Right atrium auricular region (tissue), 2 donors: Measurements from ENCODE around the gene EXOC3L2. TPM values are rescaled to one million over a fixed set of nuclear protein-coding genes. Genes with fewer than 3 reads are reported as not detected.

Experiments used
- DNase-seq: peaks from one replicate; pipeline ENCODE4 v3.0.0-alpha.2; 2019; ENCODE audit warnings: low spot score
- H3K27ac ChIP-seq, 2 donors: fragments of 200-600 bp; sonication (generic); 1 replicate in 1 of 2; 2 replicates in 1 of 2; pipeline ENCODE4 v1.5.1; 2016 to 2019
- H3K27me3 ChIP-seq, 2 donors: fragments of 200-600 bp; sonication (generic); one replicate each; pipeline versions ENCODE4 v1.5.1 to v1.6.0; 2017 to 2019
- H3K36me3 ChIP-seq: fragments of 200-600 bp; sonication (generic); one replicate; pipeline ENCODE4 v1.5.1; 2016
- H3K4me1 ChIP-seq, 2 donors: fragments of 200-600 bp; sonication (generic); one replicate each; pipeline versions ENCODE4 v1.5.1 to v1.6.0; 2017 to 2019
- H3K4me3 ChIP-seq, 2 donors: fragments of 200-600 bp; sonication (generic); 1 replicate in 1 of 2; 2 replicates in 1 of 2; pipeline ENCODE4 v1.5.1; 2017 to 2019; ENCODE audit warnings: mild to moderate bottlenecking in 1 of 2, moderate library complexity in 1 of 2
- H3K9me3 ChIP-seq, 2 donors: fragments of 200-600 bp; sonication (generic); one replicate each; pipeline ENCODE4 v1.5.1; 2019
- total RNA-seq, 2 donors: library from RNA; depleted of rRNA; stranded (reverse); fragments of >200 nt; gene quantifications; one replicate each; pipeline ENCODE4 v1.1.0, GENCODE V29; 2016
- TF ChIP-seq, protein P1 (sequence below), 2 donors: fragments of 200-600 bp; sonication (generic); IDR thresholded peaks; one replicate each; pipeline ENCODE4 v1.5.1; 2019; ENCODE audit warnings: antibody characterized with exemption in 2 of 2

The EXOC3L2 gene
- total RNA-seq, 2 donors from 2014 or later: 3.0 to 8.2 TPM

- TF ChIP-seq, protein P1, sequence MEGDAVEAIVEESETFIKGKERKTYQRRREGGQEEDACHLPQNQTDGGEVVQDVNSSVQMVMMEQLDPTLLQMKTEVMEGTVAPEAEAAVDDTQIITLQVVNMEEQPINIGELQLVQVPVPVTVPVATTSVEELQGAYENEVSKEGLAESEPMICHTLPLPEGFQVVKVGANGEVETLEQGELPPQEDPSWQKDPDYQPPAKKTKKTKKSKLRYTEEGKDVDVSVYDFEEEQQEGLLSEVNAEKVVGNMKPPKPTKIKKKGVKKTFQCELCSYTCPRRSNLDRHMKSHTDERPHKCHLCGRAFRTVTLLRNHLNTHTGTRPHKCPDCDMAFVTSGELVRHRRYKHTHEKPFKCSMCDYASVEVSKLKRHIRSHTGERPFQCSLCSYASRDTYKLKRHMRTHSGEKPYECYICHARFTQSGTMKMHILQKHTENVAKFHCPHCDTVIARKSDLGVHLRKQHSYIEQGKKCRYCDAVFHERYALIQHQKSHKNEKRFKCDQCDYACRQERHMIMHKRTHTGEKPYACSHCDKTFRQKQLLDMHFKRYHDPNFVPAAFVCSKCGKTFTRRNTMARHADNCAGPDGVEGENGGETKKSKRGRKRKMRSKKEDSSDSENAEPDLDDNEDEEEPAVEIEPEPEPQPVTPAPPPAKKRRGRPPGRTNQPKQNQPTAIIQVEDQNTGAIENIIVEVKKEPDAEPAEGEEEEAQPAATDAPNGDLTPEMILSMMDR (IDR thresholded peaks at IDR 0.05): no peak
Observed at GRCh38 chr19:45177817-45178261, 67.4 kb downstream of the EXOC3L2 start, which contains the start of gene TRAPPC6A. Gene TRAPPC6A (minus strand): TSS chr19:45178237. CDS start chr19:45178218, 19 bp downstream.

DNA sequence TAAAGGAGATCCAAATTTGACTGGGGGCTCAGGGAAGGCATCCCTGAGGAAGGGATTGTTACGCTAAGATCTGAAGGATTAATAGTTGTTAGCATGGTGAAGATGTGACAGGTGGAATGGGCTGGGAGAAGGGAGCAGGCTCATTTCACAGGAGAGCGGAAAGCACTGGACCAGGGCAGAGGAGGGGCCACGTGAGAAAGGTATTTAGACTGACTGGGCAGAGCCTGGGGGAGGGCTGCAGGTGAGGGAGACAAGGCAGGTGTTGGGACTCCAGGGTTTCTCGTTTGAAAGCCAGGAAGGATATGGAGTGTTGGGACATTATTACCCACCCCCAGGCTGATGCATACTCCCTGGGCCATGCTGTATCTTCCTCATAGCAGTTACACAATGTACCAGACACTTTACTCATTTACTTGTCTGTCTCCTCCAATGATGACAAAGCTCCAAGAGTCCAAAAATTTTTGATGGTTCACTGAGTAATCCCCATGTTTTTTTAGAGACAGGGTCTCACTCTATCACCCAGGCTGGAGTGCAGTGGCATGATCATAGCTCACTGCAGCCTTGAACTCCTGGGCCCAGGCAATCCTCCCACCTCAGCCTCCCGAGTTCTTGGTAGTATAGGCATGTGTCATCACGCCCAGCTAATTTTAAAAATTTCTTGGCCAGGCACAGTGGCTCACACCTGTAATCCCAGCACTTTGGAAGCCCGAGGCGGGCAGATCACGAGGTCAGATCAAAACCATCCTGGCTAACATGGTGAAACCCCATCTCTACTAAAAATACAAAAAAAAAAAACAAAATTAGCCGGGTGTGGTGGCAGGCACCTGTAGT lies 69.5 kb downstream of the EXOC3L2 start:
- TF ChIP-seq, protein P1 (IDR thresholded peaks at IDR 0.05): no peak
- Histone ChIP-seq H3K27ac (no peak overlapping the region), H3K27me3 (no peaks in the 10 kb centered on the region), H3K36me3 (no peaks in the 10 kb centered on the region), H3K4me3 (no peak overlapping the region), H3K9me3 (no peaks in the 10 kb centered on the region), H3K4me1 (peaks cover 0 to 29% of the 10 kb centered on the region in 2 donors)
- DNase-seq: no peak

More at GRCh38 chr19:45177817-45178261, 67.4 kb downstream of the EXOC3L2 start, which contains the start of gene TRAPPC6A:
- no peaks in the 10 kb centered on the region for H3K9me3 ChIP-seq
- H3K4me1 ChIP-seq: peaks cover 0 to 30% of the 10 kb centered on the region in 2 donors
- H3K36me3 ChIP-seq: no peaks in the 10 kb centered on the region
- peak within 1 kb of the TSS; percentile 93 to 95 for H3K27ac ChIP-seq
- H3K27me3 ChIP-seq: no peaks in the 10 kb centered on the region
- no peak for DNase-seq
- peak within 1 kb of the TSS; percentile 76 to 87 for H3K4me3 ChIP-seq

DNA sequence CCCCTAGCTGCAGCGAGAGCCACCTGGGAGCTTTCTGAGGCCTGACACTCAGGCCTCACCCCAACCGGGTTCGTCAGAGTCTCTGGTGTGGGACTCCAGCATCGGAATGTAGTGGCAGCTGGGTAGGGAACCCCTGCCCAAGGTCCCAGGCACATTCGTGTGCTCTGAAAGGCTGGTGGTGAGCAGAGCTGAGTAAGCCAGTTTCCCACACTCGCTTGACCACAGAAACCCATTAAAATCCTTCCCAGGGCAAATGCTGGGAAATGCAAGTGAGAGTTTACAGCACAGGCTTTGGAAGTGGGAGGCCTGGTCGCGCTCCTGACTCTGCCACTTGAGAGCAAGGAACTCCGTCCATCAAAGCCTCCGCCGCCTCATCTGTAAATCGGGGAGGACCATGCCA lies 71.4 kb downstream of the EXOC3L2 start:
- Histone ChIP-seq H3K36me3 (no peaks in the 10 kb centered on the region), H3K27ac (no peak overlapping the region), H3K4me1 (peaks cover 0 to 19% of the 10 kb centered on the region in 2 donors), H3K27me3 (no peaks in the 10 kb centered on the region), H3K9me3 (no peaks in the 10 kb centered on the region), H3K4me3 (no peak overlapping the region)
- no peak for DNase-seq
- TF ChIP-seq, protein P1 (IDR thresholded peaks at IDR 0.05): no peak

DNA sequence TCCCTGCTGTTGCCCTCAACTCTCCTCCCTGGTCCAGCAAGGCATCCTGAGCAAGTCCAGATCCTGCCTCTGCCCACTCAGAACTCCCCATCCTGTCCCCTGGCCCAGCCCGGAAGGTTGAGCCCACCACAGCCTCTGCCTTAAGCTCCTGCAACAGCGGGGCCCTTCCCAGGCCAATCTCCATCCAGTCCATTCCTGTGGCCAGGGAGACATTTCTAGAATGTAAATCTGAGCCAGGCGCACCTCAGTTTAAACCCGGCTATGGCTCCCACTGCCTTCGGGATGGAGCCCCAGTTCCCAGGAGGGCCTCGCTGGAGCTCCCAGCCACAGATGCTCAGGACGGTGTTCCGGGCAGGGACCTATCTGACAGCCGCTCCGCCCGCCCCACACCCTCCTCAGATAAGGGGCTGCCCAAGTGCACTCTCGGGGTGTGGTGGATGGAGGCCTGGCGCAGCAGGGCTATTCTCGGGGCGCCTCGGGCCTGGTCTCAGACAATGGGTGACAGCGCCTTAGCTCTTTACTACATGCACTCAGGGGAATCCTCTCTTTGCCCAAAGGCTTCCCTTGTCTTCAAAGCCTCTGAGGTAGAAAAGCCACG lies 72.5 kb downstream of the EXOC3L2 start:
- no peak overlapping the region for H3K4me3 ChIP-seq
- H3K27me3 ChIP-seq: no peaks in the 10 kb centered on the region
- H3K36me3 ChIP-seq: no peaks in the 10 kb centered on the region
- peaks cover 0 to 19% of the 10 kb centered on the region in 2 donors for H3K4me1 ChIP-seq
- DNase-seq: no peak
- H3K9me3 ChIP-seq: no peaks in the 10 kb centered on the region
- peak overlapping the region in 1 of 2 donors; percentile 35 for H3K27ac ChIP-seq
- TF ChIP-seq, protein P1 (IDR thresholded peaks at IDR 0.05): no peak

GRCh38 chr19:45172173-45172572 lies 73.0 kb downstream of the EXOC3L2 start:
- no peaks in the 10 kb centered on the region for H3K36me3 ChIP-seq
- TF ChIP-seq, protein P1 (IDR thresholded peaks at IDR 0.05): no peak

More at GRCh38 chr19:45172173-45172572, 73.0 kb downstream of the EXOC3L2 start:
- no peaks in the 10 kb centered on the region for H3K27me3 ChIP-seq
- no peak for DNase-seq
- no peaks in the 10 kb centered on the region for H3K9me3 ChIP-seq
- H3K4me3 ChIP-seq: no peak overlapping the region
- H3K27ac ChIP-seq: peak overlapping the region in 1 of 2 donors; percentile 35
- peaks cover 0 to 13% of the 10 kb centered on the region in 2 donors for H3K4me1 ChIP-seq
